MM.1S (cell line): Measurements from ENCODE around the gene AVPR1B.

Experiments used
- EZH2phosphoT487 ChIP-seq: fragments of 300-600 bp; sonication (generic); IDR thresholded peaks from 2 replicates; pipeline ENCODE4 v1.6.1; 2018; ENCODE audit warnings: antibody characterized with exemption, low read length
- TF ChIP-seq, protein P1 (sequence below): fragments of 300-600 bp; sonication (generic); IDR thresholded peaks from 2 replicates; pipeline ENCODE4 v1.5.1; 2016; ENCODE audit warnings: antibody characterized with exemption, low read length, mixed read lengths

- TF ChIP-seq, protein P1, sequence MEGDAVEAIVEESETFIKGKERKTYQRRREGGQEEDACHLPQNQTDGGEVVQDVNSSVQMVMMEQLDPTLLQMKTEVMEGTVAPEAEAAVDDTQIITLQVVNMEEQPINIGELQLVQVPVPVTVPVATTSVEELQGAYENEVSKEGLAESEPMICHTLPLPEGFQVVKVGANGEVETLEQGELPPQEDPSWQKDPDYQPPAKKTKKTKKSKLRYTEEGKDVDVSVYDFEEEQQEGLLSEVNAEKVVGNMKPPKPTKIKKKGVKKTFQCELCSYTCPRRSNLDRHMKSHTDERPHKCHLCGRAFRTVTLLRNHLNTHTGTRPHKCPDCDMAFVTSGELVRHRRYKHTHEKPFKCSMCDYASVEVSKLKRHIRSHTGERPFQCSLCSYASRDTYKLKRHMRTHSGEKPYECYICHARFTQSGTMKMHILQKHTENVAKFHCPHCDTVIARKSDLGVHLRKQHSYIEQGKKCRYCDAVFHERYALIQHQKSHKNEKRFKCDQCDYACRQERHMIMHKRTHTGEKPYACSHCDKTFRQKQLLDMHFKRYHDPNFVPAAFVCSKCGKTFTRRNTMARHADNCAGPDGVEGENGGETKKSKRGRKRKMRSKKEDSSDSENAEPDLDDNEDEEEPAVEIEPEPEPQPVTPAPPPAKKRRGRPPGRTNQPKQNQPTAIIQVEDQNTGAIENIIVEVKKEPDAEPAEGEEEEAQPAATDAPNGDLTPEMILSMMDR, result no peak
- TF ChIP-seq EZH2phosphoT487, result no peak
Measured at GRCh38 chr1:206075786-206076755, 41.1 kb downstream of the AVPR1B start.
